Urinary bladder (tissue), 4 donors: ENCODE data around the gene SYMPK. TPM values are rescaled to one million over a fixed set of nuclear protein-coding genes. Genes with fewer than 3 reads are reported as not detected.
"Not testable (repeated sequence)": the region's sequence is repeated elsewhere in the genome, so short reads cannot be mapped to it uniquely, and the experiment has no call there.

Experiments
- DNase-seq: peaks from one replicate; pipeline ENCODE4 v3.0.0-alpha.2; 2015; ENCODE audit errors: extremely low spot score
- H3K27ac ChIP-seq: one replicate; pipeline ENCODE4 v1.5.1; 2013; ENCODE audit warnings: low read depth, mild to moderate bottlenecking, moderate library complexity
- H3K36me3 ChIP-seq: one replicate; pipeline ENCODE4 v1.6.1; 2013; ENCODE audit warnings: mild to moderate bottlenecking, moderate library complexity; ENCODE audit not compliant: insufficient read depth
- H3K4me1 ChIP-seq: one replicate; pipeline ENCODE4 v1.6.1; 2013; ENCODE audit warnings: mild to moderate bottlenecking, moderate library complexity; ENCODE audit not compliant: insufficient read depth
- H3K4me3 ChIP-seq: one replicate; pipeline ENCODE4 v1.5.1; 2013; ENCODE audit warnings: low read depth, low read length
- WGBS: extraction: QIAGEN DNeasy Blood & Tissue Kit; methylation state at CpG from one replicate; pipeline ENCODE4 v1.1.7; 2013; 5-methylcytosine and 5-hydroxymethylcytosine counted together
- polyA plus RNA-seq: library from polyadenylated mRNA; stranded (reverse); fragments of 200-250 nt; gene quantifications from one replicate; pipeline ENCODE4 v1.2.3, GENCODE V29; 2013
- total RNA-seq: library from RNA; depleted of rRNA; stranded (reverse); fragments of >200 nt; gene quantifications from one replicate; pipeline ENCODE4 v1.2.3, GENCODE V29; 2014
- donor health status: healthy with polysubstance abuse.
- donor health status: healthy.

Gene SYMPK
- total and polyA plus RNA-seq, 2 donors: 22.5 to 38.9 TPM

GRCh38 chr19:45895983-45896599 lies 33.1 kb upstream of the SYMPK start:
- not testable (repeated sequence) for H3K4me3 ChIP-seq, H3K27ac ChIP-seq, H3K36me3 ChIP-seq, H3K4me1 ChIP-seq, DNase-seq
- 94% methylated on average over 12 of the region's 12 CpGs for WGBS

DNA sequence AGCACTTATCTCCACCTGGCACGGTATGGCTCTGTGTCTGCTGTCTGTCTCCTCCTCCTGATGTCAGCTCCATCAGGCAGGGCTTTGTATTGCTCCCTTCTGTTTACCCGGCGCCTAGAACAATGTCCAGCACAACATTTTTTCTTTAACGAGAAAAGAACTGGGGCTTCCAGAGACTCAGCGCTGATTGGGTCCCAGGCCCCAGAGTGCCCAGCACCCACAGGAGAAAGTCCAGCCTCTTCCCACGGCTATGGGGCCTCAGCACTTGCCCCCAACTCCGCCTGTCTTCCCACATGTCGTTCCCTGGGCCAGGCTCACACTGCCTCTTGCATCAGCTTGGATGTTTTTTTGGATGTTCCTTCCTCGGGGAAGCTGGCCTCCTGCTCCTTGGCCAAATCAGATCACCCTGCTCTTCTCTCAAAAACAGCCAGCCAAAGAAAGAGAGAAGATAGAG lies 32.6 kb upstream of the SYMPK start:
- 78% methylated on average over 9 of the region's 9 CpGs for WGBS
- Histone ChIP-seq H3K36me3 (no peaks in the 10 kb centered on the region), H3K27ac (no peak overlapping the region), H3K4me3 (no peak overlapping the region), H3K4me1 (no peaks in the 10 kb centered on the region)
- no peak for DNase-seq

- Histone ChIP-seq H3K27ac (no peak overlapping the region), H3K36me3 (no peaks in the 10 kb centered on the region), H3K4me3 (no peak overlapping the region), H3K4me1 (no peaks in the 10 kb centered on the region)
- no peak for DNase-seq
- WGBS: 85% methylated on average over 17 of the region's 17 CpGs
These were observed 27.9 kb upstream of the SYMPK start for GRCh38 chr19:45890877-45891276.

- no peak overlapping the region for H3K4me3 ChIP-seq
- DNase-seq: no peak
- H3K27ac ChIP-seq: no peak overlapping the region
- WGBS: 69% methylated on average over 6 of the region's 6 CpGs
- H3K36me3 ChIP-seq: no peaks in the 10 kb centered on the region
- H3K4me1 ChIP-seq: no peaks in the 10 kb centered on the region
These were observed 26.4 kb upstream of the SYMPK start for GRCh38 chr19:45889210-45889885.

GRCh38 chr19:45887200-45887710 lies 24.3 kb upstream of the SYMPK start:
- peak overlapping the region; percentile 84 for H3K27ac ChIP-seq
- WGBS: 42% methylated on average over 10 of the region's 10 CpGs
- DNase-seq: no peak
- H3K4me3 ChIP-seq: peak overlapping the region; percentile 87
- no peaks in the 10 kb centered on the region for H3K36me3 ChIP-seq
- H3K4me1 ChIP-seq: no peaks in the 10 kb centered on the region

- Histone ChIP-seq H3K4me1 (no peaks in the 10 kb centered on the region), H3K4me3 (peak overlapping the region; percentile 87), H3K27ac (peak overlapping the region; percentile 84), H3K36me3 (no peaks in the 10 kb centered on the region)
- peak; percentile 93 for DNase-seq
- WGBS: under 1% methylated on average over 32 of the region's 32 CpGs
These were observed 23.7 kb upstream of the SYMPK start for GRCh38 chr19:45886427-45887199.

DNA sequence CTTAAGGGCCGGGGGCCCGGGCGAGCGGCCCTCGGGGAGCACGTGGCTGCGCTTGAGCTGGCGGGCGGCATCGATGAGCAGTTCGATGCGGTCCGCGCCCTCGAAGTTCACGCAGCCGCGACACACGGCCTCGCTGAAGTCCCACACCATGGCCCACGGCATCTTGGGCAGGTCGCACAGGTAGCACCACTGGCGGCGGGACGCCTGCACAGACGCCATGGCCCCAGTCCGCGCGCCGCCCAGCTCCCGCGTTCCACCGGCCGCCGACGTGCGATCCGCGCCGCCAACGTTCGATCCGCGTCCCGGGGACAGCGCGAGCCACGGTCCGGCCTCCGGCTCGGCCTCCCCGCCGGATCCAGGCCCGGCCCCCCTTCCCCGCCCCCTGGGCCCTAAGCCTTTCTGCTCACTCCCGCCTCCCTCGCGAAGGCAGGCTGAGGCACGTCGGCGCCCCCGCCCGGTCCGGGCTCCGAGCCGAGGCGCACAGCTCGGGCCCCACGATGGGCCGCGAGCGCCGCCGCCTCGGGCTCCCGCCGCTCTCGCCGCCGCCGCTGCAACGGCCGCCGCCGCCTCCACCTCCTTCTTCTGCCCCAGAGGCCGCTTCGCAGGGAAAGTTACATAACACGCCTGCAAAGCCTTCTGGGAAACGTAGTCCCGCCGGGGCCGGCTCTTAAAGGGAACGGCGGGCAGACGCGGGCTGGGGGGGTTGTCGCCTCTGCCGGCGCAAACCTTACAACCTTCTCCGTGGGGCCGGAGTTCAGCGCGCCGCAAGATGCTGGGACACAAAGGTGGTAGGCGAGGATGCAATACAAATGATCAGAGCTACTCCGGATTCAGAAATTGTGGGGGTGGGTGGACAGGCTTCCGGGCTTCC lies 22.8 kb upstream of the SYMPK start, which contains the start of gene IRF2BP1:
IRF2BP1 (minus strand) TSS at position 586 of the 871 bp plus-strand sequence; CDS start at position 219, 367 bp downstream.
- Histone ChIP-seq H3K36me3 (no peaks in the 10 kb centered on the region), H3K4me3 (peak within 1 kb of the TSS; percentile 87), H3K27ac (peak within 1 kb of the TSS; percentile 84), H3K4me1 (no peaks in the 10 kb centered on the region)
- peak; percentile 79 for DNase-seq
- under 1% methylated on average over 107 of the region's 107 CpGs for WGBS

DNA sequence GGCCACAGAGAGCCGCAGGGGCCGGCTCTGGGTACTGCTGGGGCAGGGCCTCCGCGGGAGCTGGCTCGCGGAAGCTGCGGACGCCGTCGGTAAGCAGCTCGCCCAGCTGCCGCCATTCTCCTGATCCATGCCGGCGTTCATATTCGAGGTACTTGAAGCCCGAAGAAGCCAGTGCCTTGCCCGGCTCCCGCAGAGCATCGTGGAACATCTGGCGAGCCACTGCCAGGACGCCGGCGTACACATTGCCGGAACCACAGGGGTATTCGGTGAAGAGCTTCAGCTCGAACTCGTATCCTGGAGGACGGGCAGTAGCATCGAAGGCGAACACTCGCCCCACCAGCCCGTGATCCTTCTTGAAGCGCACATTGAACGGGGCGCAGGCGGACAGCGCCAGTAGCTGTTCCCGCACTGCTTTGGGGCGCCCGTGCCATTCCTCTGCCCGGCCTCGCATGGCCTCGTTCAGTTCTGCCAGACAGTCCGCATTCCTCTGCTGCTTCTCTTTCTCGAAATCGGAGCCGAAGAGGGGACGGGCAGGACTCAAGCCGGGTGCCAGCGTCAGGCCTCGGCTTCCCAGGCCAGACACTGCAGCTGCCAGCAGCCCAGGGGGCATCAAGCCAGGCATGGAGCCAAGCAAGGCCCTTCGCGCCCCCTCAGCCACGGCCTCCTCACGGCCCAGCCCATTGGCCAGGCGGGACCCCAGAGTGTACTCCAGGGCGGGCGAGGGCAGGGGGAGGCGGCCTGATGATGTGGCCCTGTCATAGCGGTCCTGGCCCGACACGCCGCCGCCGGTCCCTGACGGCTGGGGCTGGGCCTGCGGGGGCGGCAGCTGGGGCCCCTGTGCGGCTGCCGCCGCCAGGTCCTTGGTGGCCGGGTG lies 22.0 kb upstream of the SYMPK start:
- no peak for DNase-seq
- H3K4me3 ChIP-seq: peak overlapping the region; percentile 87
- H3K4me1 ChIP-seq: no peaks in the 10 kb centered on the region
- no peak overlapping the region for H3K27ac ChIP-seq
- no peaks in the 10 kb centered on the region for H3K36me3 ChIP-seq
- WGBS: 61% methylated on average over 72 of the region's 72 CpGs

GRCh38 chr19:45883881-45884681 lies 21.1 kb upstream of the SYMPK start:
- H3K4me3 ChIP-seq: peak overlapping the region; percentile 3
- H3K27ac ChIP-seq: no peak overlapping the region
- no peaks in the 10 kb centered on the region for H3K36me3 ChIP-seq
- 91% methylated on average over 57 of the region's 57 CpGs for WGBS
- no peaks in the 10 kb centered on the region for H3K4me1 ChIP-seq
- DNase-seq: no peak

DNA sequence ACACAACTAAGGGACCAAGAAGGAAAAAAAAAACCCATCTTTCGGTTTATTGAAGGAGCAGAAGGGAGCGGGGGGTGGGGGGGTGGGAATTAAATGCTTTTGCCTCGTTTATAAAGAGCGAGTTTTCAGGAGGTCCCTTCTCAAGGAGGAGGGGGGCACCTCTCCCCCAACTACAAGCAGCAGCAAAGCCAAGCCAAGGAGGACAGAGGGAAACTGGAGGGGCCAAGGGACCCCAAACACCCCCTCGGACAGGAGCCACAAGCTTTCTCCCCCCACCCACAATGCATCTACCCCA lies 20.6 kb upstream of the SYMPK start:
- Histone ChIP-seq H3K4me1 (peaks cover 1% of the 10 kb centered on the region), H3K27ac (no peak overlapping the region), H3K36me3 (no peaks in the 10 kb centered on the region), H3K4me3 (peak overlapping the region; percentile 3)
- no peak for DNase-seq
- WGBS: 29% methylated on average over 5 of the region's 5 CpGs

- peak; percentile 48 for DNase-seq
- H3K27ac ChIP-seq: no peak overlapping the region
- H3K4me3 ChIP-seq: no peak overlapping the region
- H3K4me1 ChIP-seq: peaks cover 1% of the 10 kb centered on the region
- H3K36me3 ChIP-seq: no peaks in the 10 kb centered on the region
- WGBS: 17% methylated on average over 47 of the region's 47 CpGs
These were observed 20.0 kb upstream of the SYMPK start for GRCh38 chr19:45882652-45883585.
